ENCODE results near the gene TBXT.

Gene TBXT

DNA sequence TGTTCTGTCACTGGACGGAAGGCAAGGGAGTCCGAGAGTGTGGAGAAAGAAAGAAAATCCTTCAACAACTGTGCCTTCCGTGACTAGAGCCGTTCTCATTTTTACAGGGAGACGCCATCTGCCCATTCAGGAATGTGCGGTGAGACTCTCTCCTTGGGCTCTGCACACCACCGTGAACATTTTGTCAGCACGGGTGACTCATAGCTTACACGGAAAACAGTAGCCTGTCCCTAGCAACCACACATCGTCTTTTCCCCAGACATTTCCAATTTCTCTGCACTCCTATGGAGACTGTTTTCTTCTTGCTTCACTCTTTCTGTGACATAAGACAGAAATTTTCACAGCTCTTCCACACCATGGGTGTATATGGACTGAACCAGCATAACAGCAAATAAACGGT, 55.1 kb downstream of the TBXT start:
- DNase-seq = no peak

DNA sequence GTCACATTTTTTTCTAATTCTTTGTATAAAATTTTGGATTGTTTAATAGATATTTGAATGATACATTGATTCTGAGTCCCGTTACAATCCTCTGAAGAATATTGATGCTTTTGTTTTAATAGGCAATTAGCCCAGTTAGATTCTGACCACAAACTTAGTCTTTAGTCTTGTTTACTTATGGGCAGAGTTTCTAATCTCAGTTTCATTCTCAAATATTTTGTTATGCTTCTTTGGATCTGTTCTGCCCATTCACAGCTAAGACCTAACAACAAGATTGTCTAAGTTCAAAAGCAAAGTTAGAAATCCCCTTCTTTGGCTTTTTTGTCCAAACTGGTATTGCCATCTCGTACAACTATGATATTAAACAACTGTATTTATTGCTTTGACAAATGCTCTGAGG, 58.0 kb downstream of the TBXT start:
- DNase-seq = no peak
